ENCODE data around the gene SLC6A16.

The SLC6A16 gene

DNA sequence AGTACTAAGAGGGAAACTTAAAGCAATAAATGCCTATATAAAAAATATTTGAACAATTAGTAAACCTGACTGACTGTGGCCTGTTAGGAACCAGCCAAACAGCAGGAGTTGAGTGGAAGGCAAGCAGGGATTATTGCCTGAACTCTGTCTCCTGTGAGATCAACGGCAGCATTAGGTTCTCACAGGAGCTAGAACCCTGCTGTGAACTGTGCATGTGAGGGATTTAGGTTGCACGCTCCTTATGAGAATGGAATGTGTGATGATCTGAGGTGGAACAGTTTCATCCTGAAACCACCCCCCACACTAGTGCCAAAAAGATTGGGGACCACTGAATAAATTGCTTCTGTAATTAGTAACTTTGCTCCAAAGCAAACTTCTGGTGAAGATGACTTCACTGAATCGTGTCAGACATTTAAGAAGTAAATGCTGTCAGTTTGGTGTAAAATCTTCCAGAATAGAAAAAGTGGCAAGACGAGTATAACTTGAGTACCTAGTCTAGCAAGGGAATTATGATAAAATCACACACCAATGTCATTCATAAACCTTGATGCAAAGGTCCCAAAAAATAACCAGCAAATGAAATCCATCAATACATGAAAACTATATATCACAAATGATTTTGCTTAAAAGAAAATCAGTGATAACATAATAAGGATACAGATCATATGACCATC lies 53.8 kb downstream of the SLC6A16 start:
- no peak for DNase-seq (ENCODE audit: low read depth)

GRCh38 chr19:49266409-49266808 lies 58.6 kb downstream of the SLC6A16 start:
- peak; percentile 22 for DNase-seq (ENCODE audit: low read depth)

DNA sequence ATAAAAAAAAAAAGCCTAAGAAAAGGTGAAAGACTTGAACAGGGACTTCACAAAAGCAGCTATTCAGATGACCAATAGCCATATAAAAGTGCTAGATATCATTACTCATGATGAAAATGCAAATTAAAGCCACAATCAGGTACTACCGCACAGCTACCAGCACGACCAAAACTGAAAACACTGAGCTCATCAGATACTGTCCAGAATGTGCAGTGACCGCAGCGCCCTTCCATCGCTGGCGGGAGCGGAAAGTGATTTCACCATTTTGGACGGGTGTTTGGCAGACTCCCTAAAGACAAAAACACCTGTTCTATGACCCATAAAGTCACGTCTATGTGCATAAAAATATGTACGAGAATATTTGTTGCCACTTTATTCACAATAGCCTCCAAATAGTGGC lies 60.7 kb downstream of the SLC6A16 start:
- DNase-seq (ENCODE audit: low read depth): no peak

DNA sequence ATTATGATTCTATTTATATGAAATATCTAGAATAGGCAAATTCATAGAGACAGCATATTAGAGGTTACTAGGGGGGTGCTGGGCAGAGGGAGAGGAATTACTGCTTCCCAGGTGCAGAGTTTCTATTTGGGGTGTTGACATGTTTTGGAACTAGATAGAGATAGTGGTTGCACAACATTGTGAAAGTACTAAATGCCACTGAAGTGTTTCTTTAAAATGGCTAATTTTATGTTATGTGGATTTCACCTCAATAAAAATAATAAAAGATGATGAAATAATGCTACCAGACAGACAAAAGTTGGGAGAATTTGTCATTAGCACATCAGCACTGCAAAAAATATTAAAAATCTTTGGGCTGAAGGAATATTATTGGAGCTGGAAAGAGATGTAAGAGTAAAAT lies 63.4 kb downstream of the SLC6A16 start:
- DNase-seq (ENCODE audit: low read depth): no peak

GRCh38 chr19:49256691-49257090 lies 68.3 kb downstream of the SLC6A16 start:
- DNase-seq (ENCODE audit: low read depth): no peak

DNA sequence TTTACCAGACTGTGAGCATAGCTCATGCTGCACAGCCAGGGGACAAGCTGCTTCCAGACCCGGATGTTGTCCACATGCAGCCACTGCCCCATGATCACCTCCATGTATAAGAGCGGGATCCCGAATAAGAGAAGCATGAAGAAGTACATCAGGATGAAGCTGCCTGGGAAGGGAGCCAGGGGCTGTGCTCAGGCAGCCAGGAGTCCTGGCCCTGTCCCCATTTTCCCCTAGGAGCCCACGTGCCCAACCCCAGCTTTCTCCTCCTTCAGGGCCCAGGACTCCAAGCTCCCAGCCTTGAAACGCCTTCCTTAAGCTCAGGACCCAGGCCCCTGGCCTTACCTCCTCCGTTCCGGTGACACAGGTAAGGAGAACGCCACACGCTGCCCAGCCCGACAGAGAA lies 69.3 kb downstream of the SLC6A16 start:
- no peak for DNase-seq (ENCODE audit: low read depth)

DNA sequence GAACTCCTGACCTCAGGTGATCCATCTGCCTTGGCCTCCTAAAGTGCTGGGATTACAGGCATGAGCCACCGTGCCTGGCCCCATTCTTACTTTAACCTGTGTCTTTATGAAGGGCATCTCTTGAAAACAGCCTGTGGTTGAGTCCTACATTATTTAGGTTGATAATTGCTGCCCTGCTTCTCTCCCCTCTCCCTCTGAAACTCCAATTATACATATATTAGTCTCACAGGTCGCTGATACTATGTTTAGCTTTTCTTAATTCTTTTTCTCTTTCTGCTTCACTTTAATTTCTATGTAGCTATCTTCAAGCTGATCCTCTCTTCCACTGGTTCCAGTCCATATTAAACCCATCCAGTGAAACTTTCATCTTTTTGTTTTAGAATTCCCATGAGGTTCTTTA lies 75.1 kb downstream of the SLC6A16 start:
- DNase-seq (ENCODE audit: low read depth): no peak

DNA sequence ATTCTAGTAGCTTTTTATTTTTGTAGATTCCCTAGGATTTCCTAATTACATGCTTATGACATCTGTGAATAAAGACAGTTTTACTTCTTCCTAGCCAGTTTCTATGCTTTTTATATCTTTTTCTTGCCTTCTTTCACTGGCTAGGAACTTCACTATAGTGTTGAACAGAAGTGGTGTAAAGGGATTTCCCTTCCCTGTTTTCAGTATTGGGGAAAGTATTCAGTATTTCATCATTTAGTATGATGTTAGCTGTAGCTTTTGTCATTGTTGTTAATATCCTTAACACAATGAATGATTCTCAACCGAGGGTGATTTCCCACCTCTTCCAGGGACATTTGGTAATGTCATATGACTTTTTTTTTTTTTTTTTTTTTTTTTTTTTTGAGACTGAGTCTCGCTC lies 77.3 kb downstream of the SLC6A16 start:
- no peak for DNase-seq (ENCODE audit: low read depth)

DNA sequence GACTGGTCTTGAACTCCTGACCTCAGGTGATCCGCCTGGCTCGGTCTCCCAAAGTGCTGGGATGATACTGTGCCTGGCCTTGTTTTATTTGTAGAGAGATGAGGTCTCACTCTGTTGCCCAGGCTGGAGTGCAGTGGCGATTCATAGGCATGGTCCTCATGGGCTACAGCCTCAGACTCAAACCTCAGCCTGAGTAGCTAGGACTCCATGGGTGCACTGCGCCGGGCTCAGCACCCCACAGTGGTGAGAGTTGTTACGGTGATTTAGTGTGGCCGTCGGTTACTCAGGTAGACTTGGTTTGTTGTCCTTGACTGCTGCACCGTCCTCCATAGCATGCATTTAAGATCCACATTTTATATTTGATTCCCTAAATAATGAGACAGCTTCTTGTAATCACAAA lies 80.7 kb downstream of the SLC6A16 start:
- no peak for DNase-seq (ENCODE audit: low read depth)

GRCh38 chr19:49243726-49244125 lies 81.3 kb downstream of the SLC6A16 start:
- no peak for DNase-seq (ENCODE audit: low read depth)

DNA sequence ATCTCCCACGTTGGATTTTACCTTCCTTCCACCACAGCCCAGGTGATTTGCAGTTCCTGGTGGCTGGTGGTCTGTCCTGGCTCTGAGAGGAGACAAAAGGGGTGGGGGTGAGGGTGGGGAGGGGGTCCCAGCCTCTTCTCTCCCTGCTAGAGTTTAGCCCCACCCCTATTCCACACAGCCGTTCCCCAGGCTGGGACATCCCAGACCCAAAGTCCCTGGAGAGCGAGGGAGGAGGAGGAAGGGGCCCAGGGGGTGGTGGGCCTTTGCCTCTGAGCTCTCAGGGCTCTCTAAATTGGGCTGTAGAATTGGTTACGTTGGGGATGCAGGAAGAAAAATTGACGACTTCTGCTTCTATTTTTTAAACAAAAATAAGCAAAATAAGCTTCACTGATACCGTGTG lies 81.9 kb downstream of the SLC6A16 start:
- no peak for DNase-seq (ENCODE audit: low read depth)

DNA sequence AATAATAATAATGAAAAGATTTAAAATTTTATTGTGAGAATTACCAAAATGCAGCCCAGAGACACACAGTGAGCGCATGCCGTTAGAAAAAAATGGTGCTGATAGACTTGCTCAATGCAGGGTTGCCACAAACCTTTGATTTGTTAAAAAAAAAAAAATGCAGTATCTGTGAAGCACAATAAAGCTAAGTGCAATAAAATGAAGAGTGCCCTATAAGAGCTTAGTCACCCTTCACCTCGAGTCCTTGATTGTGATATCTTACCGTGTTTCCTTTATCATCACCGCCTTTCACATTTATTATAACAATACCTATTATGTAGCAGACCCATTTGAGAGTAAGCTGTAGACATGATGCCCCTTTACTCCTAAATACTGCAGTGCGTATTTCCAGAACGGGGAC lies 83.2 kb downstream of the SLC6A16 start:
- no peak for DNase-seq (ENCODE audit: low read depth)

Data from activated T-cell treated with anti-CD3 and anti-CD28 coated beads for 1 hour (primary cell).